A549 (cell line): ENCODE data around the gene SPRYD7. TPM values are rescaled to one million over a fixed set of nuclear protein-coding genes. Genes with fewer than 3 reads are reported as not detected.

ENCODE experiments used
- ATAC-seq, 2 experiments: fragments of 200-7000 bp in 1 of 2; fragments of >200 bp in 1 of 2; cut with Nextera tagmentation in 1 of 2; cut with Tn5 transposase in 1 of 2; 3 replicates each; pipeline versions ENCODE4 v1.8.0 to v1.9.1; 2018 to 2020; ENCODE audit warnings: mild to moderate bottlenecking in 1 of 2, moderate library complexity in 1 of 2
- CTCF ChIA-PET: fragments of 300-600 bp; sonication (Branson Sonifier 250); formaldehyde crosslinking; extraction: SDS; loops from one replicate; lab custom pipeline; 2021; ENCODE audit warnings: antibody characterized with exemption, inconsistent platforms; lab: Yijun Ruan, JAX
- POLR2A ChIA-PET: fragments of 350-600 bp; formaldehyde crosslinking; extraction: SDS; loops from one replicate; lab custom pipeline; 2021; ENCODE audit warnings: antibody characterized with exemption, inconsistent platforms; lab: Yijun Ruan, JAX
- DNase-seq, 2 experiments: peaks; one replicate each; pipeline versions ENCODE4 v3.0.0 to v3.0.0-alpha.2; 2011 to 2016; ENCODE audit warnings: low read depth in 1 of 2, low spot score in 1 of 2
- FAIRE-seq: peaks from 2 replicates; lab custom pipeline; 2011; peaks lifted over from hg19 to GRCh38; lab: Jason Lieb, UNC
- H3K27ac ChIP-seq, 2 experiments: fragments of >200 bp; sonication (Bioruptor Twin); formaldehyde crosslinking; 3 replicates each; pipeline ENCODE4 v1.5.1; 2016 to 2017
- H3K4me1 ChIP-seq: fragments of >200 bp; sonication (Bioruptor Twin); formaldehyde crosslinking; 3 replicates; pipeline ENCODE4 v1.6.1; 2016
- H3K4me2 ChIP-seq: fragments of >200 bp; sonication (Bioruptor Twin); formaldehyde crosslinking; 3 replicates; pipeline ENCODE4 v1.6.1; 2016
- H3K4me3 ChIP-seq: fragments of >200 bp; sonication (Bioruptor Twin); formaldehyde crosslinking; 3 replicates; pipeline ENCODE4 v1.5.1; 2016
- H3K9me3 ChIP-seq: fragments of >200 bp; sonication (Bioruptor Twin); formaldehyde crosslinking; 3 replicates; pipeline ENCODE4 v1.6.1; 2016
- ATOH8 ChIP-seq: fragments of 250-450 bp; sonication (Bioruptor Pico); IDR thresholded peaks from 2 replicates; pipeline ENCODE4 v1.5.0; 2020; ENCODE audit warnings: low read depth, mild to moderate bottlenecking, moderate library complexity
- BCL3 ChIP-seq: fragments of >200 bp; sonication (Bioruptor Twin); formaldehyde crosslinking; IDR thresholded peaks from 3 replicates; pipeline ENCODE4 v1.6.1; 2016
- BHLHE40 ChIP-seq: IDR thresholded peaks from 2 replicates; pipeline ENCODE4 v1.6.1; 2012; ENCODE audit warnings: low read depth, low read length, inconsistent platforms
- CBX2 ChIP-seq: fragments of 200-600 bp; sonication (generic); IDR thresholded peaks from 2 replicates; pipeline ENCODE4 v1.6.1; 2016; ENCODE audit warnings: low read depth, mild to moderate bottlenecking, borderline replicate concordance
- CBX8 ChIP-seq: fragments of 200-600 bp; sonication (generic); IDR thresholded peaks from 2 replicates; pipeline ENCODE4 v1.6.1; 2016
- CHD2 ChIP-seq: fragments of 150-350 bp; IDR thresholded peaks from 2 replicates; pipeline ENCODE4 v1.6.1; 2014; ENCODE audit warnings: low read length; ENCODE audit not compliant: partially characterized antibody
- CTCF ChIP-seq: fragments of >200 bp; sonication (Bioruptor Twin); formaldehyde crosslinking; IDR thresholded peaks from 3 replicates; pipeline ENCODE4 v1.5.1; 2016
- E2F6 ChIP-seq: IDR thresholded peaks from 2 replicates; pipeline ENCODE4 v1.6.1; 2012; ENCODE audit warnings: low read depth, borderline replicate concordance
- ESRRA ChIP-seq: fragments of 150-350 bp; IDR thresholded peaks from 2 replicates; pipeline ENCODE4 v1.6.1; 2014; ENCODE audit warnings: mild to moderate bottlenecking, low read length, borderline replicate concordance
- FOSB ChIP-seq: fragments of 250-450 bp; sonication (Bioruptor Pico); IDR thresholded peaks from 2 replicates; pipeline ENCODE4 v1.5.0; 2020; ENCODE audit warnings: mild to moderate bottlenecking, moderate library complexity
- GATA3 ChIP-seq: IDR thresholded peaks from 2 replicates; pipeline ENCODE4 v1.6.1; 2012; ENCODE audit warnings: borderline replicate concordance
- HEYL ChIP-seq: fragments of 250-450 bp; sonication (Bioruptor Pico); IDR thresholded peaks from 2 replicates; pipeline ENCODE4 v1.8.0; 2021; ENCODE audit warnings: mild to moderate bottlenecking, moderate library complexity
- HOXB5 ChIP-seq: fragments of 250-450 bp; sonication (Bioruptor Pico); IDR thresholded peaks from 2 replicates; pipeline ENCODE4 v1.5.0; 2020; ENCODE audit warnings: mild to moderate bottlenecking, moderate library complexity
- JUN ChIP-seq, 2 experiments: fragments of >200 bp; sonication (Bioruptor Twin); formaldehyde crosslinking; IDR thresholded peaks; 2 replicates in 1 of 2; 3 replicates in 1 of 2; pipeline ENCODE4 v1.6.1; 2016 to 2017
- JUNB ChIP-seq: fragments of >200 bp; sonication (Bioruptor Twin); formaldehyde crosslinking; IDR thresholded peaks from 2 replicates; pipeline ENCODE4 v1.6.1; 2016
- KDM1A ChIP-seq: fragments of 200-600 bp; sonication (generic); IDR thresholded peaks from 2 replicates; pipeline ENCODE4 v1.6.1; 2016; ENCODE audit warnings: low read depth, mild to moderate bottlenecking
- KDM5A ChIP-seq: fragments of 200-600 bp; sonication (generic); IDR thresholded peaks from 2 replicates; pipeline ENCODE4 v1.6.1; 2016; ENCODE audit warnings: antibody characterized with exemption, mild to moderate bottlenecking
- MAFK ChIP-seq: fragments of 450-650 bp; IDR thresholded peaks from 2 replicates; pipeline ENCODE4 v1.6.1; 2014; ENCODE audit not compliant: partially characterized antibody
- MAZ ChIP-seq: fragments of 150-350 bp; IDR thresholded peaks from 2 replicates; pipeline ENCODE4 v1.6.1; 2014; ENCODE audit warnings: antibody characterized with exemption, low read depth, low read length, borderline replicate concordance
- NFE2L2 ChIP-seq: fragments of 150-350 bp; conservative IDR thresholded peaks from 2 replicates; pipeline ENCODE4 v1.6.1; 2014; ENCODE audit warnings: low read length
- PBX3 ChIP-seq: IDR thresholded peaks from 2 replicates; pipeline ENCODE4 v1.6.1; 2012
- PHF8 ChIP-seq: fragments of 200-600 bp; sonication (generic); IDR thresholded peaks from 2 replicates; pipeline ENCODE4 v1.6.1; 2016; ENCODE audit warnings: low read depth, mild to moderate bottlenecking, antibody characterized with exemption, moderate library complexity, borderline replicate concordance
- POLR2AphosphoS2 ChIP-seq: conservative IDR thresholded peaks from 2 replicates; pipeline ENCODE4 v1.6.1; 2012; ENCODE audit warnings: low read length, improper control_type of control experiment, inconsistent platforms
- RAD21 ChIP-seq, 2 experiments: fragments of >200 bp in 1 of 2; sonication (Bioruptor Twin) in 1 of 2; formaldehyde crosslinking in 1 of 2; IDR thresholded peaks in 1 of 2; conservative IDR thresholded peaks in 1 of 2; 2 replicates in 1 of 2; 3 replicates in 1 of 2; pipeline ENCODE4 v1.6.1; 2012 to 2018; ENCODE audit warnings: inconsistent platforms in 1 of 2
- RARB ChIP-seq: fragments of 250-450 bp; sonication (Bioruptor Pico); IDR thresholded peaks from 2 replicates; pipeline ENCODE4 v1.8.0; 2021; ENCODE audit warnings: mild to moderate bottlenecking, moderate library complexity
- RCOR1 ChIP-seq: fragments of 150-350 bp; IDR thresholded peaks from 2 replicates; pipeline ENCODE4 v1.6.1; 2014; ENCODE audit warnings: antibody characterized with exemption, low read length, low read depth
- TP53 ChIP-seq: fragments of 250-450 bp; sonication (Bioruptor Pico); IDR thresholded peaks from 2 replicates; pipeline ENCODE4 v1.5.0; 2021; ENCODE audit warnings: mild to moderate bottlenecking, moderate library complexity
- USF2 ChIP-seq: fragments of 450-650 bp; IDR thresholded peaks from 2 replicates; pipeline ENCODE4 v1.6.1; 2014; ENCODE audit warnings: antibody characterized with exemption
- ZC3H11A ChIP-seq: fragments of 450-650 bp; IDR thresholded peaks from 2 replicates; pipeline ENCODE4 v1.6.1; 2014; ENCODE audit warnings: antibody characterized with exemption, mild to moderate bottlenecking
- ZSCAN20 ChIP-seq: fragments of 250-450 bp; sonication (Bioruptor Pico); IDR thresholded peaks from 2 replicates; pipeline ENCODE4 v1.8.0; 2022; ENCODE audit warnings: mild to moderate bottlenecking, moderate library complexity
- WGBS: methylation state at CpG from one replicate; pipeline ENCODE4 v1.1.6; 2017; ENCODE audit errors: missing lambda C conversion rate; 5-methylcytosine and 5-hydroxymethylcytosine counted together
- polyA plus RNA-seq, 4 experiments: library from polyadenylated mRNA; depleted of rRNA in 3 of 4; stranded (reverse); fragments of >200 nt; fragmentation: RNase III in 1 of 4; extraction: RNeasy Plus Mini Kit Qiagen cat#74134 plus additional on column Dnase treatment in 1 of 4; gene quantifications; 2 replicates in 3 of 4; 3 replicates in 1 of 4; pipeline ENCODE4 v1.2.3, GENCODE V29; 2011 to 2017

Gene SPRYD7
- polyA plus RNA-seq, 2 of the 4 experiments (the other 2 are of a cell fraction), result 11.6 to 13.6 TPM

- CTCF ChIA-PET, result interaction anchor here (0.8 kb wide), 1 partner anchor 10 kb away, joined by 4 read pairs; no protein-coding TSS in a partner anchor
- POLR2A ChIA-PET, result interaction anchor here (0.6 kb wide), 1 partner anchor 307 kb away, joined by 8 read pairs; no protein-coding TSS in a partner anchor
- TF ChIP-seq RCOR1 (no peak), TP53 (CRISPR knock-in tag) (no peak), PHF8 (no peak), ZSCAN20 (no peak), JUN (IDR thresholded peaks at IDR 0.05) (no peak), USF2 (no peak), POLR2AphosphoS2 (no peak), HEYL (no peak), E2F6 (no peak), JUNB (no peak), ESRRA (no peak), KDM1A (no peak), PBX3 (no peak)
- no peak overlapping the region for H3K4me3 ChIP-seq
- FAIRE-seq, result no peak
- H3K4me1 ChIP-seq, result no peaks in the 10 kb centered on the region
- WGBS, result 94% methylated on average over 8 of the region's 8 CpGs
- no peak for DNase-seq
- H3K9me3 ChIP-seq, result no peaks in the 10 kb centered on the region
- no peak overlapping the region for H3K27ac ChIP-seq
- H3K4me2 ChIP-seq, result no peak overlapping the region
- ATAC-seq, result no peak
Measured at GRCh38 chr13:49898792-49899191, 37.3 kb downstream of the SPRYD7 start.

- TF ChIP-seq ZSCAN20, result no peak
- no peak for TF ChIP-seq ATOH8 (CRISPR knock-in tag)
- no peak for TF ChIP-seq ESRRA
- TF ChIP-seq RARB (CRISPR knock-in tag), result no peak
- peak; percentile 92 for TF ChIP-seq ZC3H11A
- no peak for TF ChIP-seq NFE2L2
- 53% methylated on average over 3 of the region's 3 CpGs for WGBS
- ChIA-PET CTCF (interaction anchor here (0.6 to 0.9 kb wide), 2 partner anchors 34 to 43 kb away, joined by 4 to 6 read pairs; no protein-coding TSS in a partner anchor), POLR2A (no interaction called here)
- no peak for FAIRE-seq
- ATAC-seq, result no peak
- no peak overlapping the region for H3K4me2 ChIP-seq
- H3K9me3 ChIP-seq, result no peaks in the 10 kb centered on the region
- no peaks in the 10 kb centered on the region for H3K4me1 ChIP-seq
- H3K27ac ChIP-seq, result no peak overlapping the region
- DNase-seq, result no peak
- H3K4me3 ChIP-seq, result no peak overlapping the region
Measured at GRCh38 chr13:49897713-49898112, 38.4 kb downstream of the SPRYD7 start.

GRCh38 chr13:49895826-49896225 is 40.3 kb downstream of the SPRYD7 start:
- 95% methylated on average over 4 of the region's 4 CpGs for WGBS
- no peak for TF ChIP-seq RAD21 (conservative IDR thresholded peaks at IDR 0.05 in 1 of 2, IDR thresholded peaks at IDR 0.05 in 1 of 2)
- TF ChIP-seq BHLHE40, result no peak
- no peak for TF ChIP-seq MAFK
- no peak for TF ChIP-seq CBX8
- TF ChIP-seq ZSCAN20, result no peak
- no peak for TF ChIP-seq JUNB
- no peak for TF ChIP-seq KDM5A
- no peak for TF ChIP-seq ZC3H11A
- no peak for TF ChIP-seq GATA3
- TF ChIP-seq MAZ, result no peak
- TF ChIP-seq CBX2, result no peak
- no peak for TF ChIP-seq BCL3
- no peak for TF ChIP-seq CTCF
- no peak for TF ChIP-seq CHD2
- no peak for TF ChIP-seq RCOR1
- no peak for TF ChIP-seq FOSB (CRISPR knock-in tag)
- TF ChIP-seq HOXB5 (CRISPR knock-in tag), result no peak

More at GRCh38 chr13:49895826-49896225, 40.3 kb downstream of the SPRYD7 start:
- no peaks in the 10 kb centered on the region for H3K4me1 ChIP-seq
- DNase-seq (no peak), ATAC-seq (no peak), FAIRE-seq (no peak)
- no peak overlapping the region for H3K4me3 ChIP-seq
- POLR2A ChIA-PET, result no interaction called here
- no peak overlapping the region for H3K27ac ChIP-seq
- H3K9me3 ChIP-seq, result no peaks in the 10 kb centered on the region
- H3K4me2 ChIP-seq, result no peak overlapping the region
- CTCF ChIA-PET, result no interaction called here
